GM23248 (cell line): ENCODE results near the gene ENTPD8. TPM values are rescaled to one million over a fixed set of nuclear protein-coding genes. Genes with fewer than 3 reads are reported as not detected.

ENCODE experiments used
- DNase-seq: peaks from one replicate; pipeline ENCODE4 v3.0.0-alpha.2; 2015
- H2AFZ ChIP-seq: fragments of 200-600 bp; sonication (generic); 2 replicates; pipeline ENCODE4 v1.6.1; 2016; ENCODE audit warnings: antibody characterized with exemption
- H3F3A ChIP-seq: fragments of 200-600 bp; sonication (generic); 2 replicates; pipeline ENCODE4 v1.6.1; 2016; ENCODE audit warnings: mild to moderate bottlenecking, antibody characterized with exemption, mixed run types; ENCODE audit not compliant: insufficient read depth
- H3K27ac ChIP-seq: fragments of 200-600 bp; sonication (generic); 2 replicates; pipeline ENCODE4 v1.5.1; 2016; ENCODE audit warnings: mild to moderate bottlenecking
- H3K27me3 ChIP-seq: fragments of 200-600 bp; sonication (generic); replicated peaks from 2 replicates; pipeline ENCODE4 v1.6.1; 2016; ENCODE audit warnings: mild to moderate bottlenecking; ENCODE audit not compliant: insufficient read depth
- H3K36me3 ChIP-seq: fragments of 200-600 bp; sonication (generic); 2 replicates; pipeline ENCODE4 v1.6.1; 2016; ENCODE audit warnings: low read depth, mild to moderate bottlenecking
- H3K4me1 ChIP-seq: fragments of 200-600 bp; sonication (generic); 2 replicates; pipeline ENCODE4 v1.6.1; 2016; ENCODE audit warnings: mild to moderate bottlenecking; ENCODE audit not compliant: insufficient read depth
- H3K4me2 ChIP-seq: fragments of 200-600 bp; sonication (generic); one replicate; pipeline ENCODE4 v1.6.1; 2016; ENCODE audit warnings: mild to moderate bottlenecking; ENCODE audit not compliant: unreplicated experiment
- H3K4me3 ChIP-seq: fragments of 200-600 bp; sonication (generic); 2 replicates; pipeline ENCODE4 v1.5.1; 2016; ENCODE audit warnings: mild to moderate bottlenecking
- H3K79me2 ChIP-seq: fragments of 200-600 bp; sonication (generic); 2 replicates; pipeline ENCODE4 v1.6.1; 2016; ENCODE audit warnings: mild to moderate bottlenecking; ENCODE audit not compliant: insufficient read depth
- H3K9ac ChIP-seq: fragments of 200-600 bp; sonication (generic); 2 replicates; pipeline ENCODE4 v1.6.1; 2016; ENCODE audit warnings: mild to moderate bottlenecking
- H3K9me2 ChIP-seq: fragments of 200-600 bp; sonication (generic); 2 replicates; pipeline ENCODE4 v1.6.1; 2016; ENCODE audit warnings: mixed run types, mild to moderate bottlenecking, moderate library complexity; ENCODE audit not compliant: insufficient read depth
- H3K9me3 ChIP-seq: fragments of 200-600 bp; sonication (generic); one replicate; pipeline ENCODE4 v1.6.1; 2017; ENCODE audit warnings: low read depth
- H4K20me1 ChIP-seq: fragments of 200-600 bp; sonication (generic); 2 replicates; pipeline ENCODE4 v1.6.0; 2016; ENCODE audit not compliant: insufficient read depth
- EZH2 ChIP-seq: fragments of 200-600 bp; sonication (generic); IDR thresholded peaks from 2 replicates; pipeline ENCODE4 v1.6.1; 2018; ENCODE audit warnings: antibody characterized with exemption, mild to moderate bottlenecking; ENCODE audit not compliant: insufficient read depth, poor library complexity, severe bottlenecking
- EZH2phosphoT487 ChIP-seq: fragments of 200-600 bp; sonication (generic); IDR thresholded peaks from 2 replicates; pipeline ENCODE4 v1.6.1; 2018; ENCODE audit warnings: antibody characterized with exemption, moderate library complexity, mild to moderate bottlenecking, low read depth; ENCODE audit not compliant: insufficient read depth
- WGBS, 2 experiments: methylation state at CpG; one replicate each; pipeline ENCODE4 v1.1.6; 2015 to 2017; ENCODE audit warnings: low lambda C conversion rate in 2 of 2, low coverage in 1 of 2; ENCODE audit errors: missing lambda C conversion rate in 2 of 2; 5-methylcytosine and 5-hydroxymethylcytosine counted together
- in situ Hi-C: fragments of 300-500 bp; cut with MboI; formaldehyde crosslinking; loops from 2 replicates; pipeline ENCODE4 v1.15.0; 2020
- polyA plus RNA-seq: library from polyadenylated mRNA; unstranded; fragments of >200 nt; fragmentation: Nextera tagmentation; extraction: Ambion mirVana; gene quantifications from 2 replicates; pipeline ENCODE4 v1.2.1, GENCODE V29; 2016
- total RNA-seq: library from RNA; depleted of rRNA; stranded (reverse); fragments of >200 nt; shearing (Covaris generic); gene quantifications from 2 replicates; pipeline ENCODE4 v1.2.3, GENCODE V29; 2014

ENTPD8 gene
- total and polyA plus RNA-seq, 2 experiments from 2014 or later = not detected

GRCh38 chr9:137392232-137393007, 48.7 kb downstream of the ENTPD8 start:
- no peaks in the 10 kb centered on the region for H3K9me3 ChIP-seq
- no peak for DNase-seq
- no peaks in the 10 kb centered on the region for H3K9me2 ChIP-seq
- H3K4me3 ChIP-seq = no peak overlapping the region
- no peak overlapping the region for H3K4me2 ChIP-seq
- H3K4me1 ChIP-seq = no peaks in the 10 kb centered on the region
- H3K9ac ChIP-seq = no peak overlapping the region
- H3K27ac ChIP-seq = no peak overlapping the region
- H3K36me3 ChIP-seq = no peaks in the 10 kb centered on the region
- H3K79me2 ChIP-seq = no peaks in the 10 kb centered on the region
- WGBS, 2 experiments = 93 to 94% methylated on average over 18 to 23 of the region's 23 CpGs
- no peak overlapping the region for H2AFZ ChIP-seq
- in situ Hi-C loops = no loop called here
- H4K20me1 ChIP-seq = no peaks in the 10 kb centered on the region
- no peak for TF ChIP-seq EZH2phosphoT487
- no peak for TF ChIP-seq EZH2
- H3K27me3 ChIP-seq = no peaks in the 10 kb centered on the region
- H3F3A ChIP-seq = no peaks in the 10 kb centered on the region

- TF ChIP-seq EZH2 (no peak), EZH2phosphoT487 (no peak)
- no peaks in the 10 kb centered on the region for H3K4me1 ChIP-seq
- in situ Hi-C loops = no loop called here
- no peaks in the 10 kb centered on the region for H4K20me1 ChIP-seq
- H3K4me2 ChIP-seq = no peak overlapping the region
- H3F3A ChIP-seq = no peaks in the 10 kb centered on the region
- H3K27me3 ChIP-seq = no peaks in the 10 kb centered on the region
- no peaks in the 10 kb centered on the region for H3K9me3 ChIP-seq
- H3K4me3 ChIP-seq = no peak overlapping the region
- 87 to 91% methylated on average over 11 to 22 of the region's 22 CpGs for WGBS, 2 experiments
- no peak overlapping the region for H3K9ac ChIP-seq
- no peak for DNase-seq
- no peaks in the 10 kb centered on the region for H3K36me3 ChIP-seq
- no peaks in the 10 kb centered on the region for H3K79me2 ChIP-seq
- no peak overlapping the region for H2AFZ ChIP-seq
- no peak overlapping the region for H3K27ac ChIP-seq
- no peaks in the 10 kb centered on the region for H3K9me2 ChIP-seq
These were observed 49.8 kb downstream of the ENTPD8 start for GRCh38 chr9:137391411-137391754.

- TF ChIP-seq EZH2 = no peak
- TF ChIP-seq EZH2phosphoT487 = no peak
- Histone ChIP-seq H3K4me1 (no peaks in the 10 kb centered on the region), H3K27ac (no peak overlapping the region), H3K36me3 (no peaks in the 10 kb centered on the region), H4K20me1 (no peaks in the 10 kb centered on the region), H3K4me2 (no peak overlapping the region), H3K27me3 (no peaks in the 10 kb centered on the region), H3K9ac (no peak overlapping the region), H3K9me3 (no peaks in the 10 kb centered on the region), H3K9me2 (no peaks in the 10 kb centered on the region), H3K79me2 (no peaks in the 10 kb centered on the region), H3F3A (no peaks in the 10 kb centered on the region), H2AFZ (no peak overlapping the region), H3K4me3 (no peak overlapping the region)
- in situ Hi-C loops = no loop called here
- no peak for DNase-seq
- 85 to 86% methylated on average over 33 to 42 of the region's 42 CpGs for WGBS, 2 experiments
These were observed 50.4 kb downstream of the ENTPD8 start for GRCh38 chr9:137390553-137391410.

- Histone ChIP-seq H4K20me1 (no peaks in the 10 kb centered on the region), H3K79me2 (no peaks in the 10 kb centered on the region), H3K27ac (no peak overlapping the region), H3K4me1 (no peaks in the 10 kb centered on the region), H3K9ac (no peak overlapping the region), H3K27me3 (no peaks in the 10 kb centered on the region), H3K4me3 (no peak overlapping the region), H3K4me2 (no peak overlapping the region), H3F3A (no peaks in the 10 kb centered on the region), H2AFZ (no peak overlapping the region), H3K9me3 (no peaks in the 10 kb centered on the region), H3K36me3 (no peaks in the 10 kb centered on the region), H3K9me2 (no peaks in the 10 kb centered on the region)
- no peak for DNase-seq
- TF ChIP-seq EZH2 (no peak), EZH2phosphoT487 (no peak)
- 96 to 97% methylated on average over 13 of the region's 13 CpGs for WGBS, 2 experiments
- in situ Hi-C loops = no loop called here
These were observed 51.8 kb downstream of the ENTPD8 start for GRCh38 chr9:137389428-137389746.
